ENCODE measurements around the gene CHCHD5.
"Not testable (repeated sequence)": the region's sequence is repeated elsewhere in the genome, so short reads cannot be mapped to it uniquely, and the experiment has no call there.

CHCHD5 gene

DNA sequence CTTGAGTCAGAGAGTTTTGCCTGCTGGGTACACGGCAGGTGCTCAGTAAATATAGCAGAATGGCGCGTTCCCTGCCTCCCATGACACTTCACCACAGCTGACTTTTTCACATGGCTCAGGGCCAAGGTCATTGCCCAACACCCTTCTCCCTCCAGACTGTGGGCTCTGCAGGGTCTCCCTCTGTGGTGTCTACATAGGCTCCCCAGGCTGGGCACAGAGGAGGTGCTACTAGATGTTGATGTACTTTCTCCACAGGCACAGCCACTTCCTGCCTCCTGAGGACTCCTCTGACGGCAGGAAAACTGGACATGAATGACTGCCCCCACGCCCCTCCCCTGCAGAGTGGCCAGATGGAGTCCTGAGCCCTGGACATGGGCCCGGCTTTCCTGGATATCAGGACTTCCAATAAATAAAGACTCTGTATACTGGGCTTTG, 4.2 kb downstream of the CHCHD5 start:
- no peak for DNase-seq (ENCODE audit: low spot score)

DNA sequence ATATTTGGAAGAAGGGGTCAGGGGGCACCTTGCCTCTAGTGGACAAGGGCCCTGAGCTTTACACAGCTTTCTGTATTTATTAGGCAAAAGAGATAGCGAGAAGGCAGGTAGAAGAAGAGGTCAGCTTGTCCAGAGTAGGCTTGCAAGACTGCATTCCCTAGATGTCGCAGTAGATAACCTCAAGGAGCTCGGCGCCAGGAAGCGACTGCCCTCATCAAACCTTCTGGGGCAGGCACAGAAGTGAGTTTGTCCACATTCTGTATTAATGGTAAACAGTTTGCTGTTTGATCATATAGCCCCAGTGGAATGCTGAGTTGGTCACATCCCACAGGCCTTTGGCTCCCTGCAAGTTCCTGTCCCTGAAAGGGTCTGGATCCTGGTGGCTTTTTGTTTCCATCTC, 7.0 kb downstream of the CHCHD5 start:
- DNase-seq (ENCODE audit: low spot score), result no peak

DNA sequence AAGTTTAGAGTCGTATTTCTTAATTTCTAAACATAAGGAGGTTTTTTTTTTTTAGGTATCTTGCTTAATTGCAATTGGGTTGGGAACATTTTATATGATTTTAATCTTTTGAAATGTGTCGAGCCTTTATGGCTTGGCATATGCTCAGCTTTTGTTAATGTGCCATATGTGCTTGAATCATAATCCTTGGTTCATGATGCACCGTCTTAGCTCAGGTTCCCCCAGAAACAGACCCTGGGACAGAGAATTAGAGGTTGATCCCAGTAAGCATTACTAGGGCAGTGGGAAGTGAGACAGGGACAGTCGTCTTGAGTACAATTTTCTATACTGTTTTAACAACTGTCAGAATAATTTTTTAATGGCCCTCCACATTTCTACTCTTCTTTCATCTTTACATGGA, 9.3 kb downstream of the CHCHD5 start:
- DNase-seq (ENCODE audit: low spot score), result no peak

DNA sequence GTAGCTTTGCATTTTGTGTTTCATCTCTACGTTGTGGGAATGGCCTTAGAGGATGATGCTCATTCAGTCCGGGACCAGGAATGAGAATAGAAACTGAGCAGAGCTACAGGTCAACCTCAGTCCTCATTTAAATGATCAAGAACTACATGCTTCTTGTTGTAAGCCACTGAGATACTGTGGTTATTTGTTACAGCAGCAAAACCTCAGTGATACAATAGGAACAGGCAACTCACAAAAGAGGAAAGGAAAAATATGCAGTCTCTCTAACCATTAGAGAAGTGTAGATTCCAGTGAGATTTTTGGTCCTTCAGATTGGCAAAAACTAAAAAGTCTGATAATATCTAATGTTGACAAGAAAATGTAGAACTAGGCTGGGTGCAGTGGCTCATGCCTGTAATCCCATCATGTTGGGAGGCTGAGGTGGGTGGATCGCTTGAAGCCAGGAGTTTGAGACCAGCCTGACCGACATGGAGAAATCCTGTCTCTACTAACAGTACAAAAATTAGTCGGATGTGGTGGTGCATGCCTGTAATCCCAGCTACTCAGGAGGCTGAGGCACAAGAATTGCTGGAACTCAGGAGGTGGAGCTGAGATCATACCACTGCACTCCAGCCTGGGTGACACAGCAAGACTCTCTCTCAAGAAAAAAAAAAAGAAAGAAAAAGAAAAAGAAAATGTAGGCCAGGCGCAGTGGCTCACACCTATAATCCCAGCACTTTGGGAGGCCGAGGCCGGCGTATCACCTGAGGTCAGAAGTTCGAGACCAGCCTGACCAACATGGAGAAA, 13.3 kb downstream of the CHCHD5 start:
- no peak for DNase-seq (ENCODE audit: low spot score)

DNA sequence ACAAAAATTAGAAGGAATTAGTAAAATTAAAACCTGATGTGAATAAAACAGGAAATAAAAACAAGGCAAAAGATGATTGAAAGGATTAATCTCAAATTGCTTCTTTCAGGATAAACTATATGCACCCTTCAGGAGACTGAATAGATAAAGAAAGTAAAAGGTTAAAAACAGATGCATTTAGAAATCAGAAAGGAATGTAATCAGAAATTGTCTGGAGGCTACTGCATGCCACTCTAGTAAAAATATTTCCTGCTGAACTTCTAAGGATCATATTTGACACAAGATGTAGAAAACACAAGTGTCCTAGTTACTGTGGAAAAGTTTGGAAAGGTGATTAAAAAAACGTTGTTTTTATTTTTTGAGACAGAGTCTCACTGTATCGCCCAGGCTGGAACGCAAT, 16.2 kb downstream of the CHCHD5 start:
- no peak for DNase-seq (ENCODE audit: low spot score)

DNA sequence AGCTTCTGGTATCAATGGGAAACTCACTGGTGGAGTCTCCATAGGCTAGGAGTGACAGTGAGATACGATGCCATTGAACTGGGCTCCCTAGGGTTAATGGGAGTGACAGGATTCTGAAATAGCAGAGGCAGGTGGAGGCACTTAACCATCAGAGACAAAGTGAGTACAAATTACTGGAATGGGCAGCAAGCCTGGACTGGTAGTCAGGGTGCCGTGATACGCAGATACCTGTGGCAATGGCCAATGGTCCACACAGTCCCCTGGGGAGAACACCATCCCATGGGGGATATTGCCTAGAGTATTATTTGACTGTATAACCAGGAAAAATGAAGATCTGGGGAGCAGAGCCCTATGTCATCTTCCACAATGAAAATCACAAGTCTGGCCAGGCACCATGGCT, 17.3 kb downstream of the CHCHD5 start:
- no peak for DNase-seq (ENCODE audit: low spot score)

DNA sequence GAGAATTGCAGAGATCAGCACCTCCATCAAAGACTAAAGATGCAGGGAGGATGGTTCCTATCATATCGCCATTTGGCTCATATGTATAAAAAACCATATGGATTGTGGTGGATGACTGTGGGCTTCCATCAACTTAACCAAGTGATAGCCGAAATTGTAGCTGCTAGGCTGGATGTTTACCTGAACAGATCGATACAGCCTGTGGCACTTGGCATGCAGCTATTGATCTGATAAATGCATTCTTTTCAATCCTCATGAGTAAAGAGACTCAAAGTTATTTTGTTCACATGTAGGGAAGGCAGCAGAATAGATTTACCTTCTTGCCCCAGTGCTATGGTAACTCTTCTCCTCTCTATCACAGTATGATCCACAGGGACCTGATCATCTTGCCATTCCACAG, 18.5 kb downstream of the CHCHD5 start:
- DNase-seq (ENCODE audit: low spot score), result no peak

DNA sequence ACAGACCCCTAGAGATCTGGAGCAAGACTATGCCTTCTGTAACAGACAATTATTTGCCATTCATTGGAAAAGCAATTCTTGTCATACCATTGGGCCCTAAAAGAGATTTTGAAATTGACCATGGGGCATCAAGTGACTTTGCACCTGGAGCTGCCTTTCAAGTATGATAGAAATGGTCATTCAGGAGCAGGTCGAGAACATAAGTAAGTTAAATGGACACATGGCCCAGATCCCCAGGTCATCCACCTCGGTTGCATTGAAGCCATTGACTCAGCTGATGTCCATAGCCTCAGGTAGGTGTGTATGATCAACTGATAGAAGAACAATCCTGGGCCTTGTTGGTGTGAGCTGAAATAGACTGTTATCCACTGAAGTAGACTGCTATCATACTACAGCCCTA, 19.3 kb downstream of the CHCHD5 start:
- DNase-seq (ENCODE audit: low spot score), result no peak

DNA sequence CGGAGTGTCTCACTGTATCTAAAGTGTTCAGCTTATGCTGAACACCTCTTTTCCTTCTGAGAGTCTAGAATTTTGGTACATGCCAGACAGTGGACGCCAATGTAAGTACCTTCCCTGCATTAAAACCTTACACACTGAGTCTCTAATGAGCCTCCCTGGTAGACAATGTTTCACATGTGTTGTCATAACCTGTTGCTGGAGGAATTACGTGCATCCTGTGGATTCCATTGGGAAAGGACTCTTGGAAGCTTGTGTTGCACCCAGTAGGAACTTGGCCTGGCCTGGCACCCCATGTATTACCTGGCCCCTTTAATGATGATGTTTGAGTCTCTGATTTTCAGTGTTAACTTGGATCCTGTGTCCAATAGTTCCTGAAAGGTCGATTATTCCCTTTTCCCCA, 20.5 kb downstream of the CHCHD5 start:
- DNase-seq (ENCODE audit: low spot score), result no peak

DNA sequence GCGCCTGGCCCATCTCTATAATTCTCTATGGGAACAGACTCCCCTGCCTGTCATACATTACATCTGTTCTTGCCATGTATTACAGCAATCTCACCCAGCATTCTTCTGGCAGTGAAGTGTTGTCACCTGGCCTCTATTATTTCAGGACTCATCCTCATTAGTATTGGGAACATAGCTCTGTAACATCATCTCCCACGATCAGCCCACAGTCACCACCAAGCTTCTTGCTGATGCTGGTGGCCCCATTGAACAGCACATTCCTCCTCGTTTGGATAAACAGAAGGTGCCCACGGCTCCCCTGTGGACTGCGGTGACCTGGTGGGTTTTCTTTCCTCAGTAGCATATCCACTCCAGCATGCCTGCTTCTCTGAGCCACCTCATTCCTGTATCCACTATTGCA, 21.5 kb downstream of the CHCHD5 start:
- no peak for DNase-seq (ENCODE audit: low spot score)

DNA sequence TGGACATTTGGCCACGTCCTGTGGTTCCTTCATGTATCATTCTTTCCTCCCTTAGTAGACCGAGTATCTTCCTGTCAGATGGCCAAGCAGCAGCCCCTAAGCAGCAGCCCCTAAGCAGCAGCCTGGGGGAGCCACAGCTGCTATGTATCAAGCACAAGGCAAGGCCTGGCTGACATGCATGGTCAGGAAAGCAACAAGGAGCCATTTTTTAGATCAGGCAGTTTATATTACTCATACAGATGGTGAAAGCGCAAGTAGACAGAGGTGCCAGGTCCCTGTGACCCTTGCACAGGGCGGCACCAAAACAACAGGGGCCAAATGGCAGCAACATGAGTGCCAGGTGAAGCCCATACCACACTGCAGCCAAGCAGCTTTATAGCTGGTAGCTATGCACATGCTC, 22.1 kb downstream of the CHCHD5 start:
- DNase-seq (ENCODE audit: low spot score), result no peak

DNA sequence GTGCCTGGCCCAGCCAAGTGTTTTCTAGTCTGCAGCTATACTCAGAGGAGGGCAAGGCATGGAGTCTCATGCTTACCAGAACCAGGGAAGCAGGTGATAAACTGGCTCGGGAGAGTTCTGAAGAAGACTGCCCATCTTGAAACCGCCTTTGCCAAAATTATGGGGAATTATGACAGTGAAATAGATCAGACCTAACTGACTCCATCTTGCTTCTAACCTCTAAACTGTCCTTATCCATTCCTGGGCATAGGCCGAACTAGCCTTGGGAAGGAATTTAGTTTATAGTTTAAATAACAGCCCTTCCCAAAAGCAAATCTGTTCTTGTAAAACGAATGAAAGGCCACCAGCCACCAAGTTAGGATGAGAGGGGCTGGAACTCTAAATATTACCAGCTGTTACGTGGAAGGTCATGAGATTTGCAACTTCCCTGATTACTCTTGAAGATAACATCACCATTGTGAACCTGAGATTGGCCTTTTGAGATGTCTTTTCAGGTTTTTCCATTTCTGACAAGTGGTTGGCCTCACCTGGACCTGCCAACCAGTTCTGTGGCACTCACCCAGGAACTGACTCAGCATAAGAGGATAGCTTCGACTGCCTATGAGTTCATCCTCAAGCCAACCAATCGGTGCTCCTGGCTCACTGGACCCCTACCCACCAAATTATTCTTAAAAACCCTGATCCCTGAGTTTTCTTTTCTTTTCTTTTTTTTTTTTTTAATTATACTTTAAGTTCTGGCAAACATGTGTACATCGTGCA, 23.4 kb downstream of the CHCHD5 start:
- no peak for DNase-seq (ENCODE audit: low spot score)

DNA sequence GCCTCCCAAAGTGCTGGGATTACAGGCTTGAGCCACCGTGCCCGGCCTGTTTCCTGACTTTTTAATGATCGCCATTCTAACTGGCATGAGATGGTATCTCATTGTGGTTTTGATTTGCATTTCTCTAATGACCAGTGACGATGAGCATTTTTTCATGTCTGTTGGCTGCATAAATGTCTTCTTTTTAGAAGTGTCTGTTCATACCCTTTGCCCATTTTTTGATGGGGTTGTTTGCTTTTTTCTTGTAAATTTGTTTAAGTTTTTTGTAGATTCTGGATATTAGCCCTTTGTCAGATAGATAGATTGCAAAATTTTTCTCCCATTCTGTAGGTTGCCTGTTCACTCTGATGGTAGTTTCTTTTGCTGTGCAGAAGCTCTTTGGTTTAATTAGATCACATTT, 24.9 kb downstream of the CHCHD5 start:
- DNase-seq (ENCODE audit: low spot score), result not testable (repeated sequence)

DNA sequence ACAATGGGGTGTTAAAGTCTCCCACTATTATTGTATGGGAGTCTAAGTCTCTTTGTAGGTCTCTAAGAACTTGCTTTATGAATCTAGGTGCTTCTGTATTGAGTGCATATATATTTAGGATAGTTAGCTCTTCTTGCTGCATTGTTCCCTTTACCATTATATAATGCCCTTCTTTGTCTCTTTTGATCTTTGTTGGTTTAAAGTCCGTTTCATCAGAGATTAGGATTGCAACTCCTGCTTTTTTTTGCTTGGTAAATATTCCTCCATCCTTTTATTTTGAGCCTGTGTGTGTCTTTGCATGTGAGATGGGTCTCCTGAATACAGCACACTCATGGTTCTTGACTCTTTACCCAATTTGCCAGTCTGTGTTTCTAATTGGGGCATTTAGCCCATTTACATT, 27.9 kb downstream of the CHCHD5 start:
- not testable (repeated sequence) for DNase-seq (ENCODE audit: low spot score)

DNA sequence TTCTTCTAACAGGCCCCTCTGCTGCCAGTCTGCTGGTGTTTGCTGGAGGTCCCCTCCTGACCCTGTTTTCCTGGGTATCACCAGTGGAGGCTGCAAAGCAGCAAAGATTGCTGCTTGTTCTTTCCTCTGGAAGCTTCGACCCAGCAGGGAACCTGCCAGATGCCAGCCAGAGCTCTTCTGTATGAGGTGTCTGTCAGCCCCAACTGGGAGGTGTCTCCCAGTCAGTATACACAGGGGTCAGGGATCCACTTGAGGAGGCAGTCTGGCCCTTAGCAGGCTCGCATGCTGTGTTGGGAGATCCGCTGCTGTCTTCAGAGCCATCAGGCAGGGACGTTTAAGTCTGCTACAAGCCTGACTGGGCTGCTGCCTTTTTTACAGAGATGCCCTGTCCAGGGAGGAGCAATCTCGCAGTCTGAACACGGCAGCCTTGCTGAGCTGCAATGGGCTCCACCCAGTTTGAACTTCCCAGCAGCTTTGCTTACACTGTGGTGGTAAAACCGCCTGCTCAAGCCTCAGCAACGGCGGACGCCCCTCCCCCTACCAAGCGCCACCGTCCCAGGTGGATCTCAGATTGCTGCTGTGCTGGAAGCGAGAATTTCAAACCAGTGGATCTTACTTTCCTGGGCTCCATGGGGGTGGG, 29.9 kb downstream of the CHCHD5 start:
- no peak for DNase-seq (ENCODE audit: low spot score)

DNA sequence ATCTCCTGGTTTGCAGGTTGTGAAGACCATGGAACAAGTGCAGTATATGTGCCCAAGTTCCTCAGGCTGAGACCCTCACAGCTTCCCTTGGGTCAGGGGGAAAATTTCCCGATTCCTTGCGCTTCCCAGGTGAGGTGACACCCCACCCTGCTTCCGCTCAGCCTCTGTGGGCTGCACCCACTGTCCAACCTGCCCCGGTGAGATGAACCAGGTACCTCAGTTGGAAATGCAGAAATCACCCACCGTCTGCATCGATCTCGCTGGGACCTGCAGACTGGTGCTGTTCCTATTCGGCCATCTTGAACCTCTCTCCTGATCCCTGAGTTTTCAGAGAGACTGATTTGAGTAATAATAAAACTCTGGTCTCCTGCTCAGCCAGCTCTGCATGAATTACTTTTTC, 30.6 kb downstream of the CHCHD5 start:
- no peak for DNase-seq (ENCODE audit: low spot score)

DNA sequence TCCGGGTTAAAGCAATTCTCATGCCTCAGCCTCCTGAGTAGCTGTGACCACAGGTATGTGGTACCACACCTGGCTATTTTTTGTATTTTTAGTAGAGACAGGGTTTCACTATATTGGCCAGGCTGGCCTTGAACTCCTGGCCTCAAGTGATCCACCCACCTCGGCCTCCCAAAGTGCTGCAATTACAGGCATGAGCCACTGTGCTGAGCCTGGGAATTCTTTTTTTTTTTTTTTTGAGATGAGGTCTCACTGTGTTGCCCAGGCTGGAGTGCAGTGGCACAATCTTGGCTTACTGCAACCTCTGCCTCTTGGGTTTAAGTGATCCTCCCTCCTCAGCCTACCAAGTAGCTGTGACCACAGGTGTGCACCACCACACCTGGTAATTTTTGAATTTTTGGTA, 31.4 kb downstream of the CHCHD5 start:
- DNase-seq (ENCODE audit: low spot score), result not testable (repeated sequence)

DNA sequence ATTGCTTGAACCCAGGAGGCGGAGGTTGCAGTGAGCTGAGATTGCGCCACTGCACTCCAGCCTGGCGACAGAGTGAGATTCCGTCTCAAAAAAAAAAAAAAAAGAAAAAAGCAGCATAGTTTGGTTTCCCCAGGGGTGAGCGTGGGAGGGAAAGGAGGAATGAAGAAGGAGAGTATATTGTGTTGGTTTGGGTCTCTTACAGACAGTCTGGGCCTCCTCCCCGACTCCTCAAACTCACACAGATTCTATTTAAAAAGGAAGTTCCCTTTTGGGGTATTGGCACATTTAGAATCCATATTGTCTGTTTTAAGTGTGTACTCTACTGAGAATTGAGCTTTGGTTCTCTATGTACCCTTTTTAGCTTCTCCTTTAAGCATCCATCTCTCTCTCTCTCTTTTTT, 34.0 kb downstream of the CHCHD5 start:
- no peak for DNase-seq (ENCODE audit: low spot score)

DNA sequence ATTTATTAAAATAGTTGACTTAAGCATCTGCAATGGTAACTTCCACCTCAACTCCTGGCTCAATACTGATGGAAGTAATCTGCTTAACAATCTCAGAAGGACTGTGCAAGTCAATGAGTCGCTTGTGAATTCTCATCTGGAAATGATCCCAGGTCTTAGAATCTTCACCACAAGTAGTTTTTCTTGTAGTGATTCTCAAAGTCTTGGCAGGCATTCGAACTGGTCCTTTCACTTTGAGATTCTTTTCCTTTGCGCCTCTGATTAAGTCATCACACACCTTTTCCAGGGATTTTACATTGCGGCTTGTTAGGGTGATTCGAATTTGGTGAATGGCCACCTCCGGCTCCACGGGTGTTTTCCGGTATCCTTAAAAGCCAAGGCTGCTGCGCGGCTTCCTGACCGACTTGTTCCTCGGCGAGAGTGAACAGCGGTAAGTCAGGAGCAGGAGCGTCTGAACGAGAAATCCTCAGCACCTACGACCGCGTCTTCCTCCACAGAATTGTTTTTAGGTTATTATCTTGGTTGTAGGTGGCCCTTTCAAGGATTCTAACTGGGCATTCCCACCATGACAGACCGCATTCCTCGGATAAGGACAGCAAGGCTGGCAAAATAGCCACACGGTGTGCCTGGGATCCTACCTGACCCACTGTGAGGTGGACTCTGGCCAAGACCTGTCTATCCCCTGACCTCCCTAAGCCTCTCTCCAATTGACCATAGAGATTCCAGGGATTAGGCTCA, 37.5 kb downstream of the CHCHD5 start:
- no peak for DNase-seq (ENCODE audit: low spot score)

DNA sequence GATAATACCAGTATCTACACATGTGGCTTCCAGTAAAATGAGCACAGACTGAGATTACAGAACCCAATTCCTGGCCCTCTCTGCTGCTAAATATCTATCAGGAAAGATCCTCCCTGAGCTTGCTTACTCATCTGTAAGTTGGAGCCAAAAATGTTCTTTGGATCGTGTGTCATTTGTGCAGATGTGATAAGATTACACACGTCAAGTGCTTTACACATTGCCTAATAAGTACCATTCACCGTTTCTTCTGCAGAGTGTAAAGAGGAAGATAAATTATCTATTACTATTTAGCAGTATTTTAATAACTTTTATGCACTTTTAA, 38.1 kb downstream of the CHCHD5 start:
- no peak for DNase-seq (ENCODE audit: low spot score)

DNA sequence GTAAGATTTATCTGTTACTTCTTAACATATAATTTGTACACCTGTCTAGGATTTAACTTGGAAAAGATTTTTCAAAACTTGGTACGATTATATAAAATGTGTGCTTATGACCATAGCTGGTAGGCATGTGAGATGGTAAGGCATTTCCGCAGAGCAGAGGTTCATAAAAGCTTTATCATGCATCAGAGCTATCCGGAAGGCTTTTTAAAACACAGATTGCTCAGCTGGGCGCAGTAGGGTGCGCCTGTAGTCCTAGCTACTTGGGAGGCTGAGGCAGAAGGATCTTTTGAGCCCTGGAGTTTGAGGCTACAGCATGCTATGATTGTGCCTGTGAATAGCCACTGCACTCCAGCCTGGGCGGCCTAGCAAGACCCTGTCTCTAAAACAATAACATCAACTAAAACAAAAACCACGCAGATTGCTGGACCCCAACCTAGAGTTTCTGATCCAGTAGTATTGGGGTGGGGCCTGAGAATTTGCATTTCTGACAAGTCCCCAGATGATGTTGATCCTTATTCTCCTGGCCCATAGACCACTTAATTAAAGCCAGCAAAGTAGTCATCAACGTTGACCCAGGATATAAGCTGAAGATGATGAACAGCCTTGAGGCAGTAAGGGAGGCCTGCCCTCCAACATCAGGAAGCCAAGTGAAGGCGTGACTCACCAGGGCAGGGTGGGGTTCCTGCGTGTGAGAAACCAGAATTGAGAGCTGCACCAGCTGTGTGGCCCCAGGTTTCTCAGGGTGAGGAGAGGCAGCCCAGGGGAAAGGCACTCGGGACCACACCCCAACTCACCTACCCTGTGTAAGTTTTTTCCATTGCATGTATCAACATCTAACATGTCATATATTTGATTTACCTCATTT, 39.7 kb downstream of the CHCHD5 start:
- DNase-seq (ENCODE audit: low spot score), result peak; percentile 44

Data from hematopoietic multipotent progenitor cell treated with erythropoietin and hydrocortisone succinate and interleukin-3 and kit ligand, for 17 days (in vitro differentiated cells).